DMS79 treated with DMSO at 0.1 percent for 48 hours (cell line): ENCODE data around the gene PAGE4.
A peak's percentile ranks its signal among the peaks of the same experiment; 100 is the strongest.

Experiments
- DNase-seq: peaks from one replicate; lab custom pipeline; 2025; lab: John Stamatoyannopoulos, UW

Gene PAGE4

GRCh38 chrX:49829016-49829415 lies at the start of gene PAGE4:
Gene PAGE4, plus strand, starts transcription at chrX:49829303. Its CDS starts 1,126 bp downstream, at chrX:49830429.
- no peak for DNase-seq

- DNase-seq: no peak
Observed at GRCh38 chrX:49784747-49785280, 44.3 kb upstream of the PAGE4 start.

- no peak for DNase-seq
Observed at GRCh38 chrX:49792376-49792775, 36.7 kb upstream of the PAGE4 start.

GRCh38 chrX:49793686-49794085 lies 35.4 kb upstream of the PAGE4 start:
- DNase-seq: no peak

- DNase-seq: no peak
Observed at GRCh38 chrX:49799828-49800227, 29.3 kb upstream of the PAGE4 start.

GRCh38 chrX:49809891-49810632 lies 19.0 kb upstream of the PAGE4 start:
- DNase-seq: no peak

GRCh38 chrX:49812177-49812576 lies 16.9 kb upstream of the PAGE4 start:
- no peak for DNase-seq

- no peak for DNase-seq
Observed at GRCh38 chrX:49816435-49816834, 12.7 kb upstream of the PAGE4 start.

- peak; percentile 3 for DNase-seq
Observed at GRCh38 chrX:49838374-49838773, 9.3 kb downstream of the PAGE4 start.

GRCh38 chrX:49840679-49841078 lies 11.6 kb downstream of the PAGE4 start:
- DNase-seq: peak; percentile 47

GRCh38 chrX:49842621-49843020 lies 13.5 kb downstream of the PAGE4 start:
- no peak for DNase-seq

GRCh38 chrX:49844611-49845010 lies 15.5 kb downstream of the PAGE4 start:
- DNase-seq: peak; percentile 65

- DNase-seq: no peak
Observed at GRCh38 chrX:49845701-49846403, 16.7 kb downstream of the PAGE4 start.

- DNase-seq: no peak
Observed at GRCh38 chrX:49846522-49846921, 17.4 kb downstream of the PAGE4 start.

GRCh38 chrX:49848275-49848674 lies 19.2 kb downstream of the PAGE4 start:
- DNase-seq: no peak

- no peak for DNase-seq
Observed at GRCh38 chrX:49850028-49850427, 20.9 kb downstream of the PAGE4 start.

- no peak for DNase-seq
Observed at GRCh38 chrX:49853661-49854060, 24.6 kb downstream of the PAGE4 start.

GRCh38 chrX:49856819-49857218 lies 27.7 kb downstream of the PAGE4 start:
- DNase-seq: no peak

GRCh38 chrX:49858341-49858740 lies 29.2 kb downstream of the PAGE4 start:
- DNase-seq: no peak

- DNase-seq: no peak
Observed at GRCh38 chrX:49859491-49859890, 30.4 kb downstream of the PAGE4 start.

GRCh38 chrX:49860867-49861535 lies 31.9 kb downstream of the PAGE4 start:
- no peak for DNase-seq

- no peak for DNase-seq
Observed at GRCh38 chrX:49862093-49862492, 33.0 kb downstream of the PAGE4 start.

- no peak for DNase-seq
Observed at GRCh38 chrX:49868739-49869138, 39.6 kb downstream of the PAGE4 start.
